H9 (cell line): Measurements from ENCODE around the gene PCCA. TPM values are rescaled to one million over a fixed set of nuclear protein-coding genes. Genes with fewer than 3 reads are reported as not detected.
A peak's percentile ranks its signal among the peaks of the same experiment; 100 is the strongest.

ENCODE experiments used
- DNase-seq: peaks from one replicate; pipeline ENCODE4 v3.0.0-alpha.2; 2017
- H2AFZ ChIP-seq: one replicate; pipeline ENCODE4 v1.6.1; 2013; ENCODE audit warnings: mild to moderate bottlenecking, low read length, control low read depth, moderate library complexity
- H2AK5ac ChIP-seq: 2 replicates; pipeline ENCODE4 v1.6.1; 2013; ENCODE audit warnings: low read length, control low read depth, mixed read lengths; ENCODE audit not compliant: insufficient read length
- H2BK120ac ChIP-seq: one replicate; pipeline ENCODE4 v1.6.1; 2013; ENCODE audit warnings: low read depth, mild to moderate bottlenecking, low read length, control low read depth, inconsistent platforms; ENCODE audit not compliant: poor library complexity, severe bottlenecking
- H2BK12ac ChIP-seq: 2 replicates; pipeline ENCODE4 v1.6.1; 2013; ENCODE audit warnings: low read length, control low read depth, mixed read lengths, low read depth; ENCODE audit not compliant: insufficient read length
- H2BK15ac ChIP-seq: 2 replicates; pipeline ENCODE4 v1.6.1; 2013; ENCODE audit warnings: low read depth, low read length, control low read depth
- H2BK20ac ChIP-seq: one replicate; pipeline ENCODE4 v1.6.1; 2013; ENCODE audit warnings: low read depth, mild to moderate bottlenecking, low read length, control low read depth, inconsistent platforms; ENCODE audit not compliant: poor library complexity, severe bottlenecking
- H2BK5ac ChIP-seq: 2 replicates; pipeline ENCODE4 v1.6.1; 2013; ENCODE audit warnings: low read length, control low read depth, mixed read lengths; ENCODE audit not compliant: insufficient read length
- H3K14ac ChIP-seq: 2 replicates; pipeline ENCODE4 v1.6.1; 2013; ENCODE audit warnings: low read length, control low read depth; ENCODE audit not compliant: insufficient read depth
- H3K18ac ChIP-seq: 2 replicates; pipeline ENCODE4 v1.6.1; 2013; ENCODE audit warnings: low read depth, mild to moderate bottlenecking, mixed read lengths, low read length, control low read depth; ENCODE audit not compliant: insufficient read length
- H3K23ac ChIP-seq: 2 replicates; pipeline ENCODE4 v1.6.1; 2013; ENCODE audit warnings: low read length, control low read depth, mixed read lengths, low read depth; ENCODE audit not compliant: insufficient read length
- H3K23me2 ChIP-seq: 2 replicates; pipeline ENCODE4 v1.6.1; 2013; ENCODE audit warnings: low read depth, mild to moderate bottlenecking, mixed read lengths, low read length, control low read depth; ENCODE audit not compliant: insufficient read length, poor library complexity, severe bottlenecking
- H3K27ac ChIP-seq: 2 replicates; pipeline ENCODE4 v1.5.1; 2013; ENCODE audit warnings: low read length, control low read depth, mixed read lengths, low read depth; ENCODE audit not compliant: insufficient read length
- H3K27me3 ChIP-seq: 2 replicates; pipeline ENCODE4 v1.6.1; 2013; ENCODE audit warnings: low read length, control low read depth, inconsistent platforms; ENCODE audit not compliant: insufficient read depth
- H3K4ac ChIP-seq: 2 replicates; pipeline ENCODE4 v1.6.1; 2013; ENCODE audit warnings: low read depth, mild to moderate bottlenecking, control low read depth, inconsistent platforms, low read length, moderate library complexity
- H3K4me1 ChIP-seq: 2 replicates; pipeline ENCODE4 v1.6.1; 2013; ENCODE audit warnings: low read length, control low read depth, inconsistent platforms; ENCODE audit not compliant: insufficient read depth
- H3K4me2 ChIP-seq: 2 replicates; pipeline ENCODE4 v1.6.1; 2013; ENCODE audit warnings: low read length, control low read depth, mixed read lengths; ENCODE audit not compliant: insufficient read length, insufficient read depth
- H3K56ac ChIP-seq: 2 replicates; pipeline ENCODE4 v1.6.1; 2013; ENCODE audit warnings: low read depth, mild to moderate bottlenecking, mixed read lengths, low read length, control low read depth; ENCODE audit not compliant: insufficient read length
- H3K79me1 ChIP-seq: 2 replicates; pipeline ENCODE4 v1.6.1; 2013; ENCODE audit warnings: low read depth, mild to moderate bottlenecking, moderate library complexity, low read length, control low read depth, inconsistent platforms; ENCODE audit not compliant: insufficient read depth, poor library complexity, severe bottlenecking
- H3K79me2 ChIP-seq: 2 replicates; pipeline ENCODE4 v1.6.1; 2013; ENCODE audit warnings: low read length, control low read depth, inconsistent platforms; ENCODE audit not compliant: insufficient read depth
- H3K9ac ChIP-seq: 2 replicates; pipeline ENCODE4 v1.6.1; 2013; ENCODE audit warnings: low read length, control low read depth, mixed read lengths; ENCODE audit not compliant: insufficient read length; ENCODE audit errors: extremely low read depth
- H3K9me3 ChIP-seq: one replicate; pipeline ENCODE4 v1.6.1; 2013; ENCODE audit warnings: low read depth, low read length, inconsistent platforms; ENCODE audit not compliant: control insufficient read depth
- H3T11ph ChIP-seq: one replicate; pipeline ENCODE4 v1.6.1; 2013; ENCODE audit warnings: mild to moderate bottlenecking, low read length, control low read depth, inconsistent platforms
- H4K20me1 ChIP-seq: one replicate; pipeline ENCODE4 v1.6.1; 2013; ENCODE audit not compliant: control insufficient read depth, insufficient read length, insufficient read depth
- H4K5ac ChIP-seq: 2 replicates; pipeline ENCODE4 v1.6.1; 2013; ENCODE audit warnings: low read depth, mild to moderate bottlenecking, mixed read lengths, low read length, control low read depth; ENCODE audit not compliant: insufficient read length
- H4K8ac ChIP-seq: replicated peaks from 2 replicates; pipeline ENCODE4 v1.6.1; 2013; ENCODE audit warnings: low read length, control low read depth, mixed read lengths, low read depth; ENCODE audit not compliant: insufficient read length
- H4K91ac ChIP-seq: 2 replicates; pipeline ENCODE4 v1.6.1; 2013; ENCODE audit warnings: low read depth, mild to moderate bottlenecking, moderate library complexity, mixed read lengths, low read length, control low read depth; ENCODE audit not compliant: insufficient read length
- H3K27ac Mint-ChIP-seq, 3 experiments: 2 replicates in 2 of 3; 3 replicates in 1 of 3; pipeline ENCODE4 v1.8.0; 2020 to 2021; ENCODE audit warnings: mixed read lengths in 3 of 3, mild to moderate bottlenecking in 1 of 3, moderate library complexity in 1 of 3
- H3K27me3 Mint-ChIP-seq: 2 replicates; pipeline ENCODE4 v1.8.0; 2021; ENCODE audit warnings: low read depth, mild to moderate bottlenecking, moderate library complexity, mixed read lengths
- H3K36me3 Mint-ChIP-seq, 3 experiments: 2 replicates in 2 of 3; 3 replicates in 1 of 3; pipeline ENCODE4 v1.8.0; 2020 to 2021; ENCODE audit warnings: low read depth in 3 of 3, mixed read lengths in 3 of 3; ENCODE audit not compliant: insufficient read depth in 1 of 3
- H3K4me1 Mint-ChIP-seq, 2 experiments: 2 replicates each; pipeline ENCODE4 v1.8.0; 2020; ENCODE audit warnings: mixed read lengths in 2 of 2
- H3K4me3 Mint-ChIP-seq, 2 experiments: 2 replicates in 1 of 2; 3 replicates in 1 of 2; pipeline ENCODE4 v1.8.0; 2020 to 2021; ENCODE audit warnings: mild to moderate bottlenecking in 2 of 2, mixed read lengths in 2 of 2, moderate library complexity in 1 of 2
- H3K9me3 Mint-ChIP-seq, 2 experiments: 2 replicates in 1 of 2; 3 replicates in 1 of 2; pipeline ENCODE4 v1.8.0; 2020; ENCODE audit warnings: mild to moderate bottlenecking in 2 of 2, mixed read lengths in 2 of 2, moderate library complexity in 1 of 2
- WGBS: extraction: QIAGEN DNeasy Blood & Tissue Kit; methylation state at CpG from one replicate; pipeline ENCODE4 v1.1.7; 2013; ENCODE audit warnings: missing lambda C conversion rate, low lambda C conversion rate, mixed read lengths; ENCODE audit not compliant: insufficient read length; ENCODE audit errors: extremely low coverage; 5-methylcytosine and 5-hydroxymethylcytosine counted together
- total RNA-seq: library from RNA; stranded (reverse); gene quantifications from 2 replicates; pipeline ENCODE4 v1.2.1, GENCODE V29; 2021
- TF ChIP-seq, protein P1 (sequence below): fragments of 200-600 bp; sonication (generic); conservative IDR thresholded peaks from 3 replicates; pipeline ENCODE4 v1.8.0; 2021; ENCODE audit warnings: antibody characterized with exemption, mild to moderate bottlenecking

PCCA gene
- total RNA-seq, 1 experiment from 2014 or later: 56.5 TPM

DNA sequence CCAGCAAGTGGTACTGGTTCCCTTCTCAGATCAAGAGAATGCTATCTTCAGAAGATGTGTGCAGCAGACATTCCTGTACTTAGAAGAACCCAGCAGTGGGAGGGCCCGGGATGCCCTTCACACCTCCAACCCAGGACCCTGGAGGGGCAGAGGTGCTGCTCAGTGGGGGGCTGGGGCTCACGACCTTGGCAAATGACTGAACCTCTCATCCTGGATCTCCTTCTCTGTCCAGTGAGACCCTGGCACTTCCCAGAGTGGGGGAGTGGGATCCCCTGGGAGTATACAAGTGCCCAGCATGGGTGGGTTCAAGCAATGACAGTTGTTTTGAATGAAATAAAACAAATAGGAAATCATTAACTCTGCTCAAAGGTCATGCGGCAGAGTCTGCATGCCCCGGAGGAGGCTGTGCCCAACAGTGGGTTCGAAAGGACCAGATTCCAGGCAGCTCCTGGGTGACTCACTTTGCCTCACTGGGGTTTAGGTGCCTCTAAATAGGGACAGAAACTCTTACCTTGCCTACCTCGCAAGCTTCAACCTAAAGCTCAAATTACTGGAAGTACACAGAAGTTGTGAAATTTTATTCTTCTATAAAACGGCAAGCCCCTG, 472.8 kb downstream of the PCCA start:
- Histone ChIP-seq H3K4me2 (no peak overlapping the region), H3K27me3 (no peaks in the 10 kb centered on the region), H2BK20ac (no peak overlapping the region), H3K79me2 (no peaks in the 10 kb centered on the region), H3K14ac (no peak overlapping the region), H3K18ac (no peak overlapping the region), H2AK5ac (no peak overlapping the region), H3K23ac (no peak overlapping the region), H2BK12ac (no peak overlapping the region), H3K23me2 (no peaks in the 10 kb centered on the region), H3K79me1 (no peaks in the 10 kb centered on the region), H4K20me1 (no peaks in the 10 kb centered on the region), H3K56ac (no peak overlapping the region), H3K9ac (no peak overlapping the region), H4K8ac (no peak overlapping the region), H4K91ac (no peak overlapping the region), H2BK120ac (no peak overlapping the region), H3K9me3 (no peaks in the 10 kb centered on the region), H2BK15ac (peak overlapping the region; percentile 81; the same call in 1 of the 2 replicates), H3T11ph (no peak overlapping the region), H3K4ac (no peak overlapping the region), H3K27ac (no peak overlapping the region), H3K4me1 (no peaks in the 10 kb centered on the region; the same call in 1 of the 2 replicates), H2AFZ (no peak overlapping the region), H4K5ac (no peak overlapping the region), H2BK5ac (no peak overlapping the region)
- WGBS: no CpG with 5 or more reads among the region's 7 CpGs
- H3K27me3 Mint-ChIP-seq: peaks cover 2% of the 10 kb centered on the region
- H3K36me3 Mint-ChIP-seq: peaks cover 4 to 11% (median 10%) of the 10 kb centered on the region in 3 experiments; a peak in 5 of 7 replicates
- H3K9me3 Mint-ChIP-seq: peaks cover 7 to 8% of the 10 kb centered on the region in 2 experiments; a peak in 4 of 5 replicates
- no peak overlapping the region for H3K4me3 Mint-ChIP-seq
- peaks cover 3% of the 10 kb centered on the region in 2 experiments; a peak in 3 of 4 replicates for H3K4me1 Mint-ChIP-seq
- no peak overlapping the region for H3K27ac Mint-ChIP-seq
- no peak for DNase-seq
- TF ChIP-seq, protein P1, sequence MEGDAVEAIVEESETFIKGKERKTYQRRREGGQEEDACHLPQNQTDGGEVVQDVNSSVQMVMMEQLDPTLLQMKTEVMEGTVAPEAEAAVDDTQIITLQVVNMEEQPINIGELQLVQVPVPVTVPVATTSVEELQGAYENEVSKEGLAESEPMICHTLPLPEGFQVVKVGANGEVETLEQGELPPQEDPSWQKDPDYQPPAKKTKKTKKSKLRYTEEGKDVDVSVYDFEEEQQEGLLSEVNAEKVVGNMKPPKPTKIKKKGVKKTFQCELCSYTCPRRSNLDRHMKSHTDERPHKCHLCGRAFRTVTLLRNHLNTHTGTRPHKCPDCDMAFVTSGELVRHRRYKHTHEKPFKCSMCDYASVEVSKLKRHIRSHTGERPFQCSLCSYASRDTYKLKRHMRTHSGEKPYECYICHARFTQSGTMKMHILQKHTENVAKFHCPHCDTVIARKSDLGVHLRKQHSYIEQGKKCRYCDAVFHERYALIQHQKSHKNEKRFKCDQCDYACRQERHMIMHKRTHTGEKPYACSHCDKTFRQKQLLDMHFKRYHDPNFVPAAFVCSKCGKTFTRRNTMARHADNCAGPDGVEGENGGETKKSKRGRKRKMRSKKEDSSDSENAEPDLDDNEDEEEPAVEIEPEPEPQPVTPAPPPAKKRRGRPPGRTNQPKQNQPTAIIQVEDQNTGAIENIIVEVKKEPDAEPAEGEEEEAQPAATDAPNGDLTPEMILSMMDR: no peak
